Stimulated activated naive CD4-positive, alpha-beta T cell (primary cell): ENCODE measurements around the gene TEF.
A peak's percentile ranks its signal among the peaks of the same experiment; 100 is the strongest.

Experiments
- DNase-seq, 6 experiments: peaks; one replicate each; lab custom pipeline; 2025; lab: John Stamatoyannopoulos, UW

TEF gene

GRCh38 chr22:41354979-41355378, 26.8 kb upstream of the TEF start:
- no peak for DNase-seq

GRCh38 chr22:41355895-41356294, 25.8 kb upstream of the TEF start:
- DNase-seq: no peak

- DNase-seq: no peak
Observed at GRCh38 chr22:41356430-41357028, 25.2 kb upstream of the TEF start.

- no peak for DNase-seq
Observed at GRCh38 chr22:41357191-41357590, 24.6 kb upstream of the TEF start.

GRCh38 chr22:41358927-41359326, 22.8 kb upstream of the TEF start:
- no peak for DNase-seq

- no peak for DNase-seq
Observed at GRCh38 chr22:41359376-41359775, 22.4 kb upstream of the TEF start.

- DNase-seq: no peak
Observed at GRCh38 chr22:41360126-41360525, 21.6 kb upstream of the TEF start.

- DNase-seq: no peak
Observed at GRCh38 chr22:41361716-41362310, 19.9 kb upstream of the TEF start.

- no peak for DNase-seq
Observed at GRCh38 chr22:41362615-41363014, 19.1 kb upstream of the TEF start.

- DNase-seq: no peak
Observed at GRCh38 chr22:41364233-41364632, 17.5 kb upstream of the TEF start.

GRCh38 chr22:41364955-41365354, 16.8 kb upstream of the TEF start:
- no peak for DNase-seq

GRCh38 chr22:41365425-41365824, 16.3 kb upstream of the TEF start:
- no peak for DNase-seq

- DNase-seq: no peak
Observed at GRCh38 chr22:41366323-41367029, 15.3 kb upstream of the TEF start.

- peak in 4 of 6 experiments; percentile 5 to 29 (median 13) for DNase-seq
Observed at GRCh38 chr22:41367039-41367679, 14.6 kb upstream of the TEF start.

GRCh38 chr22:41367680-41368542, 13.8 kb upstream of the TEF start:
- DNase-seq: no peak

- no peak for DNase-seq
Observed at GRCh38 chr22:41368543-41369423, 13.0 kb upstream of the TEF start.

GRCh38 chr22:41369424-41369745, 12.4 kb upstream of the TEF start:
- no peak for DNase-seq

- DNase-seq: no peak
Observed at GRCh38 chr22:41369837-41370236, 11.9 kb upstream of the TEF start.

- DNase-seq: no peak
Observed at GRCh38 chr22:41377846-41378245, 3.9 kb upstream of the TEF start.

- DNase-seq: no peak
Observed at GRCh38 chr22:41380993-41381328, 781 bp upstream of the TEF start.

GRCh38 chr22:41382098-41382578, 396 bp downstream of the TEF start:
- peak; percentile 57 to 89 (median 75) for DNase-seq
